Body of pancreas (tissue), 4 donors: Measurements from ENCODE around the gene BMAL1.

Source experiments
- CTCF ChIP-seq, 7 experiments: fragments of 450-650 bp in 4 of 7; fragments of 200-600 bp in 3 of 7; sonication (generic) in 3 of 7; IDR thresholded peaks; one replicate each; pipeline ENCODE4 v1.5.1; 2016 to 2019; ENCODE audit warnings: antibody characterized with exemption in 7 of 7
- POLR2A ChIP-seq, 3 donors: fragments of 450-650 bp; IDR thresholded peaks; one replicate each; pipeline ENCODE4 v1.6.1; 2016; ENCODE audit warnings: antibody characterized with exemption in 3 of 3, mild to moderate bottlenecking in 2 of 3

GRCh38 chr11:13380731-13381130 is 103.1 kb downstream of the BMAL1 start:
- no peak for TF ChIP-seq CTCF (IDR thresholded peaks at IDR 0.05)
- no peak for TF ChIP-seq POLR2A (IDR thresholded peaks at IDR 0.05)
